Endothelial cell (in vitro differentiated cells): ENCODE results near the gene TRAPPC8. TPM values are rescaled to one million over a fixed set of nuclear protein-coding genes. Genes with fewer than 3 reads are reported as not detected.
"Not testable (repeated sequence)": the region's sequence is repeated elsewhere in the genome, so short reads cannot be mapped to it uniquely, and the experiment has no call there.

Experiments
- DNase-seq: peaks from one replicate; pipeline ENCODE4 v3.0.0; 2021; ENCODE audit warnings: low spot score
- H3K27ac Mint-ChIP-seq: one replicate; pipeline ENCODE4 v1.8.0; 2021; ENCODE audit warnings: mixed read lengths, inconsistent platforms; ENCODE audit not compliant: unreplicated experiment
- H3K27me3 Mint-ChIP-seq: one replicate; pipeline ENCODE4 v1.8.0; 2021; ENCODE audit warnings: mild to moderate bottlenecking, moderate library complexity, mixed read lengths, inconsistent platforms; ENCODE audit not compliant: unreplicated experiment
- H3K36me3 Mint-ChIP-seq: one replicate; pipeline ENCODE4 v1.8.0; 2021; ENCODE audit warnings: mild to moderate bottlenecking, low read depth, mixed read lengths, inconsistent platforms; ENCODE audit not compliant: unreplicated experiment
- H3K4me1 Mint-ChIP-seq: one replicate; pipeline ENCODE4 v1.8.0; 2021; ENCODE audit warnings: mild to moderate bottlenecking, mixed read lengths, inconsistent platforms; ENCODE audit not compliant: unreplicated experiment
- H3K4me3 Mint-ChIP-seq: one replicate; pipeline ENCODE4 v1.8.0; 2021; ENCODE audit warnings: mild to moderate bottlenecking, mixed read lengths, inconsistent platforms; ENCODE audit not compliant: unreplicated experiment
- H3K9me3 Mint-ChIP-seq: one replicate; pipeline ENCODE4 v1.8.0; 2021; ENCODE audit warnings: mixed read lengths, inconsistent platforms; ENCODE audit not compliant: unreplicated experiment
- total RNA-seq: library from RNA; stranded (reverse); fragmentation: NEBNext Ultra II Directional; extraction: Animal tissue kit (Norgen Biotek cat#: 25700); gene quantifications from one replicate; pipeline ENCODE4 v1.2.1, GENCODE V29; 2021; ENCODE audit not compliant: unreplicated experiment
- TF ChIP-seq, protein P1 (sequence below): fragments of 200-600 bp; sonication (generic); IDR thresholded peaks from one replicate; pipeline ENCODE4 v1.5.0; 2021; ENCODE audit warnings: antibody characterized with exemption; ENCODE audit not compliant: unreplicated experiment

TRAPPC8 gene
- total RNA-seq, 1 donor from 2014 or later, result 40.7 TPM

DNA sequence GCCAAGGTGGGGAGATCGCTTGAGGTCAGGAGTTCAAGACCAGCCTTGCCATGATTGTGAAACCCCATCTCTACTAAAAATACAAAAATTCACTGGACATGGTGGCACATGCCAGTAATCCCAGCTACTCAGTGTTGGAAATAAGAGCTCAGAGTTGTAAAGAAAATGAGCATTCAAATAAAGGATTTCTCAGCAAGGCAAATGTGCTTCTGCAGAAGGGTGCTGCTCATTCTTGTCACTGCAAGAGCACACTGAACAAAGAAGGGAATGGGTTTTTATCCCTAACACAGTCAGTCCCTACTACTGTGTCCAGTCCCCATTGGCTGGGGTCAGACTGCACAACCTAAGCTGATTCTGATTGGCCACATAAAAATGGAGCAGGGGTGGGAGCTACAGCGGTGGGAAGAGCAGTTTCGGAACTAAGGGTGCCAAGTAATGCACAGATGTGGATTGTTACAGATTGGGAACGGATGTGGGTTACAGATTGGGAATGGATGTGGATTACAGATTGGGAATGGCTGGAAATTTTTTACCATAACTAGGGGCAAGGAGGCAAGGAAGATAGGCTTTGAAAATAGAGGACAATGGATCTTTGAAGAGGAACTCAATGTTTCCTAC, 31.1 kb upstream of the TRAPPC8 start:
- Mint-ChIP-seq H3K4me1 (no peaks in the 10 kb centered on the region), H3K27me3 (peaks cover 8% of the 10 kb centered on the region), H3K4me3 (no peak overlapping the region), H3K36me3 (peaks cover 22% of the 10 kb centered on the region), H3K9me3 (peaks cover 6% of the 10 kb centered on the region), H3K27ac (no peak overlapping the region)
- no peak for DNase-seq
- TF ChIP-seq, protein P1, sequence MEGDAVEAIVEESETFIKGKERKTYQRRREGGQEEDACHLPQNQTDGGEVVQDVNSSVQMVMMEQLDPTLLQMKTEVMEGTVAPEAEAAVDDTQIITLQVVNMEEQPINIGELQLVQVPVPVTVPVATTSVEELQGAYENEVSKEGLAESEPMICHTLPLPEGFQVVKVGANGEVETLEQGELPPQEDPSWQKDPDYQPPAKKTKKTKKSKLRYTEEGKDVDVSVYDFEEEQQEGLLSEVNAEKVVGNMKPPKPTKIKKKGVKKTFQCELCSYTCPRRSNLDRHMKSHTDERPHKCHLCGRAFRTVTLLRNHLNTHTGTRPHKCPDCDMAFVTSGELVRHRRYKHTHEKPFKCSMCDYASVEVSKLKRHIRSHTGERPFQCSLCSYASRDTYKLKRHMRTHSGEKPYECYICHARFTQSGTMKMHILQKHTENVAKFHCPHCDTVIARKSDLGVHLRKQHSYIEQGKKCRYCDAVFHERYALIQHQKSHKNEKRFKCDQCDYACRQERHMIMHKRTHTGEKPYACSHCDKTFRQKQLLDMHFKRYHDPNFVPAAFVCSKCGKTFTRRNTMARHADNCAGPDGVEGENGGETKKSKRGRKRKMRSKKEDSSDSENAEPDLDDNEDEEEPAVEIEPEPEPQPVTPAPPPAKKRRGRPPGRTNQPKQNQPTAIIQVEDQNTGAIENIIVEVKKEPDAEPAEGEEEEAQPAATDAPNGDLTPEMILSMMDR, result no peak

DNA sequence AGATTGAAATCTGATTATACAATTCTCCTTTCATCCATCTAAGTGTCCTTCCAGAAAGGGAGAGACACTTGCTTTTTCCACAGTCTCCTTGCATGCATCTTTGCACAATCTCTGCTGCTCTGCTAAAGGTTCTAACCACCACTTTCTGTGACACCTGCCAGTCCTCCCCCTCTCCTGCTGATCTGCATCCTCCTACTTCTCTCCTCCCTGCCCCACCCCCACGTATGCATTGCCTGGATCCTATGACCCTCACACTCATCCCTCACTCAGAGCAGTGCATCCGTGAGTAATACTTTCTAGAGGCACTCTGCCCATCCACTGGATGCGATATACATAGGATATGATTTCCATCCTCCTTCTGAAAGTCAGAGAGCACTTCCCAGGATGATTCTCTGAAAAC, 27.7 kb upstream of the TRAPPC8 start:
- DNase-seq, result no peak
- peaks cover 6% of the 10 kb centered on the region for H3K9me3 Mint-ChIP-seq
- H3K4me3 Mint-ChIP-seq, result no peak overlapping the region
- H3K27me3 Mint-ChIP-seq, result peaks cover 8% of the 10 kb centered on the region
- no peaks in the 10 kb centered on the region for H3K4me1 Mint-ChIP-seq
- H3K36me3 Mint-ChIP-seq, result peaks cover 16% of the 10 kb centered on the region
- TF ChIP-seq, protein P1, result no peak
- H3K27ac Mint-ChIP-seq, result no peak overlapping the region

DNA sequence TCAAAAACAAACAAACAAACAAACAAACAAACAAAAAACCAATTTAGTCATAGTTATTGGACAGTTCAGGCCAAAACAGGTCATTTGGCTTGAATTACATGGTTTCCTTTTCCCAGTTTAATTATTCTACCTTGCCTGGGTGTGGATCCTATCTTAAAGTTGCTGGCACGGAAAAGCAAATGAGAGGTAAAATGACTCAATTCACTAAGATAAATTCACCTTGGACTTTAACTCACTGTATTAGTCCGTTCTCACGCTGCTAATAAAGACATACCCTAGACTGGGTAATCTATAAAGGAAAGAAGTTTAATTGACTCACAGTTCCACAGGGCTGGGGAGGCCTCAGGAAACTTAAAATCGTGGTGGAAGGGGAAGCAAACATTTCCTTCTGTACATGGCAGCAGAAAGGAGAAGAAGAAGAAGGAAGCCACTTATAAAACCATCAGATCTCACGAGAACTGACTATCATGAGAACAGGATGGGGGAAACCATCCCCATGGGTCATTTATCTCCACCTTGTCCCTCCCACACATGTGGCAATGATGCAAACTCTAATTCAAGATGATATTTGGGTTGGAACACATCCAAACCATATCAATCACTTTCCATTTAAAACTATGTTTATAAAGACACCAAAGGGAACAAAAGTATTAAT, 22.5 kb upstream of the TRAPPC8 start:
- Mint-ChIP-seq H3K4me1 (peaks cover 3% of the 10 kb centered on the region), H3K4me3 (no peak overlapping the region), H3K36me3 (peaks cover 5% of the 10 kb centered on the region), H3K9me3 (peaks cover 4% of the 10 kb centered on the region), H3K27ac (no peak overlapping the region), H3K27me3 (peaks cover 7% of the 10 kb centered on the region)
- no peak for DNase-seq
- TF ChIP-seq, protein P1, result no peak

DNA sequence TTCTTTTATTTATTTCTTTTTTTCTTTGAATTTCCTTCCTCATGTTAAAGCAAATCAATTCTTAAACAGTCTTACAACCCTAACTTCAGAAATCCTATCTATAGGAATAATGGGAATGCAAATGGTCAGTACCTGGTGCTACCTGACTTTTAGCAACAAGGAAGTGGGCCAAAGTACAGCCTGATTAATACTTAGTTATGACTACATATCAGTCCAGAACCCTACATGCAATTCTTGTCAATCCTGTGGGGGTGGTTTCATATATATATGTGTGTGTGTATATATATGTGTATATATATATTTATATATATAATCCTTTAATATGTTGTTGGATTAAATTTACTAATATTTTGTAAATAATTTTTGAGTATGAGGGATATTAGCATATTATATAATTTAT, 14.8 kb upstream of the TRAPPC8 start:
- Mint-ChIP-seq H3K4me3 (no peak overlapping the region), H3K36me3 (peaks cover 5% of the 10 kb centered on the region), H3K9me3 (peaks cover 4% of the 10 kb centered on the region), H3K4me1 (no peaks in the 10 kb centered on the region), H3K27me3 (peaks cover 8% of the 10 kb centered on the region), H3K27ac (no peak overlapping the region)
- no peak for DNase-seq
- TF ChIP-seq, protein P1, result no peak

DNA sequence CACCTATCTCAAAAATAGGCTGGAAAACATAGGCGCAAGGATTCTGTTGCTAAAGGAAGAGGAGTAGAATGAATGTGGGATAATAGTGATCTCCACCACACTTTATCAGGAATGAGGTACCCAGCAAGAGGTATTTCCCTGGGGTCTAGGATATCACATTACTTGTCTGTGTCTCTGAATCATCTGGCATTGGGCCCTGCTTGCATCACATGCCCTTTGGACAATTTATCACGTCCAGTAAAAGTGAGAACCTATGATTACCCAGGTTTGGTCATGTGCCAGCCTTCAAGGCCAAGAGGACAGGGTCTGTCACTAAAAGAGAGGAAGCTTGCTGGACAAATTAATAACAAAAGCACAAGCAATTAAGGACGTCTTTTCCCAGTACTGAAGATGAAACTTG, 11.4 kb upstream of the TRAPPC8 start:
- TF ChIP-seq, protein P1, result no peak
- Mint-ChIP-seq H3K4me1 (no peaks in the 10 kb centered on the region), H3K27me3 (peaks cover 2% of the 10 kb centered on the region), H3K27ac (no peak overlapping the region), H3K4me3 (no peak overlapping the region), H3K9me3 (no peaks in the 10 kb centered on the region), H3K36me3 (no peaks in the 10 kb centered on the region)
- no peak for DNase-seq

DNA sequence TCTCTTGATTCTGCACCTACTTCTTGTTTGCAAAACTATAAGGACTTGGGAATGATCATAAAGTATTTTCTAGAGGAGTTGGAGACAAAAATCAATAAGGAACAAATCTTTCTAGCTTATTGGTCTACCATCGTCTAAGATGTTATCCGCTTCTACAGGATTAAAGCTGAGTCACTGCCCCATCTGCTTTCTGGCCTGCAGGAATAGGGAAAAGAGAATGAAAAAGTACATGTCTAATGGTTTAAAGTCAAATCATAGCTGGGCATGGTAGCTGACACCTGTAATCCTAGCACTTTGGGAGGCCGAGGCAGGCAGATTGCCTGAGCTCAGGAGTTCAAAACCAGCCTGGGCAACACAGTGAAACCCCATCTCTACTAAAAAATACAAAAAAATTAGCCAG, 10.8 kb upstream of the TRAPPC8 start:
- not testable (repeated sequence) for H3K4me1 Mint-ChIP-seq, H3K36me3 Mint-ChIP-seq

More for the DNA sequence above, 10.8 kb upstream of the TRAPPC8 start:
- H3K9me3 Mint-ChIP-seq, H3K4me3 Mint-ChIP-seq, H3K27ac Mint-ChIP-seq, H3K27me3 Mint-ChIP-seq, DNase-seq: not testable (repeated sequence)
